HG03432 (cell line): ENCODE measurements around the gene PARD3.
A peak's percentile ranks its signal among the peaks of the same experiment; 100 is the strongest.
"Not testable (repeated sequence)": the region's sequence is repeated elsewhere in the genome, so short reads cannot be mapped to it uniquely, and the experiment has no call there.

ENCODE experiments used
- ATAC-seq: cut with Tn5 transposase; IDR thresholded peaks from one replicate; pipeline ENCODE4 v1.9.1; 2021; ENCODE audit warnings: mild to moderate bottlenecking, moderate library complexity; ENCODE audit not compliant: unreplicated experiment

The PARD3 gene

DNA sequence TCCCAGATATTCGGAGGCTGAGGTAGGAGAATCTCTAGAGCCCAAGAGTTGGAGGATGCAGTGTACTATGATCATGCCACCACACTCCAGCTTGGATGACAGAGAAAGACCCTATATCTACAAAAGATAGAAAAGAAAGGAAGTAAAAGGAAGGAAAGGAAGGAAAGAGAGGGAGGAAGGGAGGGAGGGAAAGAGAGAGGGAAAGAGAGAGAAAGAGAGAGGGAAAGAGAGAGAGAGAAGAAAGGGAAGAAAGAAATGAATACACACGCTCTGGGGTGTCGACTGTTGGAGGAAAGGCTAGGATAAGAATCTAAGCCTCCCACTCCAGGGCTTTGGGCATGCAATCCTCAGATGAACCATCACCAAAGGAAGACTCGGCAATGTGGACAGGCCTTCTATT lies 69.9 kb downstream of the PARD3 start:
- ATAC-seq = no peak

GRCh38 chr10:34744590-34744989 lies 70.5 kb downstream of the PARD3 start:
- ATAC-seq = no peak

DNA sequence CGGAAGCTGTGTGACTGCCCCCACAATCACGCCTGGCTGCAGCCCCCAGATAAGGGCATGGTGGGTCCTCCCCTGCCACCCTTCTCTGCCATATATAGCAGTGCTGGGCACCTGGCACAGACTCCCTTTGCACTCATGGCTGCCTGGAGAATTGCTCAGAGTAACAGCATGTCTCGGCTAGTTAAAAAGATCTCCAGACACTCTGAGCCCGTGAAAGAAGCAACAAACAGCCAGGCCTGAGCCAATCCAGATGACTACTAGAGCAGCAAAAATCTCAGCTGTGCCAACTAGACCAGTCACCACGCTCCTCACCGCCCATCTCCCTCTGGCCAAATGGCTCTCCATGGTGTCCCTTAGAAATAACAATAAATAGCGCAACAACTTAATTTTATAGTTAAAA lies 71.3 kb downstream of the PARD3 start:
- ATAC-seq = no peak

- no peak for ATAC-seq
Measured at GRCh38 chr10:34742456-34742855, 72.6 kb downstream of the PARD3 start.

GRCh38 chr10:34741087-34741486 lies 74.0 kb downstream of the PARD3 start:
- ATAC-seq = not testable (repeated sequence)

DNA sequence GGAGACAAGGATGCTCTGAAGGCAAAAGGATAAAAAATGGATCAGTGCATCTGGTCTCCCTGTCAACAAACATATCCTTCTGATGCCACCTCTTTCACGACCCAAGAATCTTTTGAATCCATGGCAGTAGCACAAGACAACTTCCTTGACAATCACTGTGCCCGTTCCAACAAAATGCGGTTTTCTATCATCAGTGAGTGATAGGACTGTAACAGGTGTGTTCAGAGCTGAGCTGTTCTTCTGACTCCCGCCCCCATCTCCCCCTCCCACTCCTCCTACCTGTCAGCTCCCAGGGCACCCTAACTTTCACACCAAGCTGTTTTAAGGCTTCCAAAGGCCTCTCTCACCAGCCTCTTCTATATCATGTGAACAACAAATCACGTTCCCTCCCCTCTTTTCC lies 74.8 kb downstream of the PARD3 start:
- ATAC-seq = no peak

DNA sequence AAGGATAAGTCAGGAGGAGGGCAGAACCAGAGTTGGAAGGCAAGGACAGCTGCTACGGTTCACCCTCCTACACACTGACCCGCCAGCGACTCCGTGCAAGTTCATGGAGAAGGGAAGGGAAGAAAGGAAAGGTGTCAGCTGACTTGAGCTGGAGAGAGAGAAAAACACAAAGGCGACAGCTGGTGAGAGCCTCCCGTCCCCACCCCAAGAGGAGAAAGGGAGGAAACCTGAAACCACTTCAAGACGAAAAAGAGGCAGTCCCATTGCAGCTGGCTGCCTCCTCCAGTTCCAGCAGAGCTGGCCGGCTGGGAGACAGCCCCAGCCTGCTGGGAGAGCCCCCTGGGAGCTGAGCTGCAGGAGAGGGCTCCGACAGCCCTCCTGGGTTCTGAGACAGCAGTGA lies 75.2 kb downstream of the PARD3 start:
- no peak for ATAC-seq

GRCh38 chr10:34737772-34738169 lies 77.3 kb downstream of the PARD3 start:
- ATAC-seq = no peak

GRCh38 chr10:34736976-34737771 lies 77.9 kb downstream of the PARD3 start:
- no peak for ATAC-seq

- no peak for ATAC-seq
Measured at GRCh38 chr10:34734918-34735317, 80.2 kb downstream of the PARD3 start.

DNA sequence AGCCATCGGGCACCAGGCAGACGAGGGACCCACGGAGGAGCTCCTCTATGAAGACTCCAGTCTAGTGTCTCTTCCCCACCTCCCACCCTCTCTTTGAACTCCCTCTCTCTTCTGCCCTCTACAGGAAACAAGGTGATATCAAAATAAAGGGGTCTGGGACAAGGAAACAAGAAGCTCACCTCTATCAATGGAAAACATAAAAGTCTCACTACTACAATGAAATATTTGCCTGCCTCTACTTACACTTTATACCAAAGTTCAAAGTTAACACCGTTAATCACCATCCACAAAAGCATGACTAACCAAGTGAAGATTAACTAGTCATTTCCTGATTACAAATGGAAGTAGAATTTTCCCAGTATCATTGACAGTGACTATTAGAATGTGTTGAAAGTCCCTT lies 82.2 kb downstream of the PARD3 start:
- ATAC-seq = no peak

GRCh38 chr10:34731885-34732701 lies 83.0 kb downstream of the PARD3 start:
- no peak for ATAC-seq

GRCh38 chr10:34731213-34731612 lies 83.9 kb downstream of the PARD3 start:
- no peak for ATAC-seq

- no peak for ATAC-seq
Measured at GRCh38 chr10:34730726-34731125, 84.4 kb downstream of the PARD3 start.

DNA sequence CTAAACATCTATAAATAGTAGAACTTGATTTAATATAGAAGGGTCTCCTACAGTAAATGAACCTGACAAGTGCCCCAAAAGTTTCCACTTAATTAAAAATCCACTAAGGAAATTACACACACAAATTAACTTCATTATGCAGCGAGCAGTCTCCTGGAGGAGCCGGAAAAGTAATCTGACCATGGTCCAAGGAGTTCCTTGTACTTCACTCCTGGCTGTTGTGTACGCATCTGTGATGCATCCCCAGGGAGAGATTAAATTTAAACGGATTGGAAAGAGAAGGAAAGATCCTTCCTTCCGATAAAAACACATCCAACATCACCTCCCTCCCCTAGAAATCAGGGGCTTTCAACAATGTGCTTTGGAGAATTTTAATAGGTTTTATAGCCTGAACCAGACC lies 85.5 kb downstream of the PARD3 start:
- no peak for ATAC-seq

DNA sequence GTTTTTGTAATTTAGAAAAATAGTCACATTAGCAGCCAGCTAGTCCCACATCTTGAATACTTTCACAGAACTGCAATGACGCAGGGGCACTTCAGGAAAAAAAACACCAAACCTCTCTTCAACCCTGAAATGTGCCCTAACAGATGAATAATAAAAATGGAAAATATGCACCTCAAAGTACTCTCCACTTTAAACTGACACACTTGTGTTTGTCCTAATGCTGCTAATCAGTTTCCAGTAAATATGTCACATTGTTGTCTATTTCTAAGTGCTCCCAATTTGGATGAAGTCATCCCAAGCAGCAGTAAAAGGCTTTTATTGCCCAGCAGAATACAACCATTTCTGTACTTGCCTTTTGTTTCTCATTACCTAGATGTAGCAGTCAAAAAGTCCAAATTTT lies 86.7 kb downstream of the PARD3 start:
- ATAC-seq = no peak

DNA sequence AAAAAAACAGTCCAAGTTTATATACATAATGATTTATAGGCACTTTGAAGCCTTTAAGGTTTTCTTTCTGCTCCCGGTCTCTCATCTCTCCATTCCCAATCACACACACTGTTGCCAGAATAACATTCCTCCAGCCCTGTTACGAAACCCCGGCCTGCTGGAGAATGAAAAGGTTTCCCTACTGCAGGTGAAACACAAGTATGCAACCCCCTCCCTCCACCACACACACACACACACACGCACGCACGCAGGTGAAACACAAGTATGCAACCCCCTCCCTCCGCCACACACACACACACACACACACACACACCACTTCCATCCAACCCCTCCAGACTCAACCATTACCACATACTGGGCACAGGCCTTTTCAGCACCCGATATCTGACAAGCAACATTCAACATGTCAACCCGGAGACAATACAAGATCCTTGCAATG lies 87.5 kb downstream of the PARD3 start:
- ATAC-seq = no peak

DNA sequence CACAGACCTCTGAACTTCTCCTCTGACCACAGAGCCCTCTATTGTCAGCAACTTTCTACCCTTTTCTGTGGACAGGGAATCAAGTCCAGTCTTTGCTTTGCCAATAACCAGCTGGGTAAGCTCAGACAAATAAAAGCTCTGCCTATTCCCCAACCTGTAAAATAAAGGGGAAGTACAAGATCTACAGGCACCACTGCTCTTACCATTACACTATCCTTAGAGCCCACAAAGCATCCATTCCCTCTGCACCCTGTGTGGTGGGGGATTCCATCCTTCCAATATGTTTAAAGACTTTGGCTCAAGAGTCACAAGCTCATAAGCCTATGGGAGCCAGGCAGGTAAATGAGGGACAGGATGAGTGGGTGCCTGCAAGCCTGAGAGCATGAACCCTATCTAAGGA lies 88.2 kb downstream of the PARD3 start:
- no peak for ATAC-seq

DNA sequence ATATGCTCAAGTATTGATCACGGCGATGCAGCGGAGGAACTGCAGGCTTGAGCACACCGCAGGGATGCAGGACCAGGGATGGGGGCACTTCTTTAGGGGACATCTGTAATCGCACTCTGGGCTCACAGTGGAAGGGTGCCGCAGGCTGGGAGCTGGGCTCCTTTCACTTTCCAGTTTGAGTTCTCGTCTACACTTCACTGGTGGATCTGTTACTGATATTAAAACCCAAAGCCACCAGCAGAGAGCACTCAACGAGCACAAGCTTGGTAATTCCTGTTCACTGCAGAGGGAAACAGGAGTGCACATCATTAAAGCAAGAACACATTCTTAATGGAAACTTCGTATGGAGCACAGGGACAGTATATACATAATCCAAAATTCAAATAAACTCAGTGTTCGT lies 91.3 kb downstream of the PARD3 start:
- ATAC-seq = peak; percentile 78

- no peak for ATAC-seq
Measured at GRCh38 chr10:34722404-34722803, 92.7 kb downstream of the PARD3 start.

- no peak for ATAC-seq
Measured at GRCh38 chr10:34721208-34721840, 93.8 kb downstream of the PARD3 start.

DNA sequence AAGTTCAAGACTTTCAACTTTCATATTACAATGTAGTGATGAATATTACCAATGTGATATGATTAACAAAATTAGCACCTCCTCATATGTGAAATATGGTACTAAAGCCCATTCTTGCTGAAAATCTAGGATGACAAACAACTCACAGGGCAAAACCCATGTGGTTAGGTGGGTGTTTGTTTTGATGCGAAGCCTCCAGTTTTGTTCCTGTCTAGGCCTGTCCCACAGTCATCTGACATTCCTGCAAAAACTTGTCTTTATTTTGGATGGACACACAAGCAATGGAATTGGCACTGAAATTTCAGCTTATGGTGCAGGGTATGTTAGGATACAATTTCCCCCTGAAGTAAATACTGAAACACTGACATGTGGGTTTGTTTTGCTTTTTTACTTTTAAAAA lies 95.3 kb downstream of the PARD3 start:
- ATAC-seq = no peak
